A549 treated with AZD9567 at 1 μM for 4 hours (cell line): ENCODE results near the gene RASL11B. TPM values are rescaled to one million over a fixed set of nuclear protein-coding genes. Genes with fewer than 3 reads are reported as not detected.

Source experiments
- total RNA-seq: library from RNA; stranded (reverse); fragments of 200-300 nt; extraction: Qiagen RNA extraction; gene quantifications from 5 replicates; pipeline ENCODE4 v1.2.3, GENCODE V29; 2022; ENCODE audit not compliant: insufficient read depth

Gene RASL11B, protein sequence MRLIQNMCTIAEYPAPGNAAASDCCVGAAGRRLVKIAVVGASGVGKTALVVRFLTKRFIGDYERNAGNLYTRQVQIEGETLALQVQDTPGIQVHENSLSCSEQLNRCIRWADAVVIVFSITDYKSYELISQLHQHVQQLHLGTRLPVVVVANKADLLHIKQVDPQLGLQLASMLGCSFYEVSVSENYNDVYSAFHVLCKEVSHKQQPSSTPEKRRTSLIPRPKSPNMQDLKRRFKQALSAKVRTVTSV
- total RNA-seq: 0.09 to 0.29 TPM (median 0.15 TPM) in 4 of 5 replicates, not detected in the other

DNA sequence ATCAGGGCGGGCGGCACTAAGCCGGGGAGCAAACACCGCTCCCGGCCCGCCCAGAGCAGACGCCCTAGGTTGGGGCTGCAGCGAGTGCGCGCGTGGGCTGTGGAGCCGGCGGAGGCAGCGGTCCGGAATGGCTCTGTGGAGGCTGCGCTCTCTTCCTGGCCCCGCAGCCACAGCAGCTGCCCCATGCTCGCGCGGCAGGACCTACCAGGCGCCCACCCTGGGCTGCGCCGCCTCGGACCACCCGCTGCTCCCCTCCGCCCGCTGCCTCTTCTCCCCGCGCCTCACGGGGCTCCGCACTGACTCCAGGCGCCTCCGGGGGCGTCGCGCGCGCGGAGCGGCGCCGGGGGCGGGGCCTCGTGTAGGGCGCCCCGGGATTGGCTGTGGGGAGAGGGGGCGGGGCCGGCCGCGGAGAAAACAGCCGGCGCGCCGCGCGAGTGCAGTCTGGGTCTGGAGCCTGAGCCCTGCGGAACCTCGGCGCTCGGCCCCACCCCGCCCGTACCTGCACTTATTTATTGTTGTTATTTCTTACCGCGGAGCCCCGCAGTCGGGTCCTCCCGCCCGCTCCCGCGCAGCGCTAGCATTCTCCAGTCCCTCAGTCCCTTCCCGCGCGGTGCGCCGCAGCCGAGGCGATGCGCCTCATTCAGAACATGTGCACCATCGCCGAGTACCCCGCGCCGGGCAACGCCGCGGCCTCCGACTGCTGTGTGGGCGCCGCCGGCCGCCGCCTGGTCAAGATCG lies at the start of gene RASL11B:
TSS of gene RASL11B (plus strand) at position 439 of the 738 bp plus-strand sequence. CDS start at position 630, 191 bp downstream.

Other genes starting within 250 kb of the RASL11B start
- 4.4 to 8.0 TPM (median 7.7 TPM) in 5 replicates for gene USP46, start 203.0 kb upstream of the RASL11B start, total RNA-seq
- gene ERVMER34-1, start 110.9 kb upstream of the RASL11B start, total RNA-seq: 0.35 to 0.59 TPM (median 0.47 TPM) in 4 of 5 replicates, not detected in the other